Neural crest cell (in vitro differentiated cells): ENCODE results near the gene PRPS1L1. TPM values are rescaled to one million over a fixed set of nuclear protein-coding genes. Genes with fewer than 3 reads are reported as not detected.
A peak's percentile ranks its signal among the peaks of the same experiment; 100 is the strongest.

Experiments used
- DNase-seq: peaks from one replicate; pipeline ENCODE4 v3.0.0; 2021; ENCODE audit warnings: low read depth, mixed read lengths, low spot score
- H3K27ac Mint-ChIP-seq: one replicate; pipeline ENCODE4 v1.8.0; 2021; ENCODE audit warnings: mild to moderate bottlenecking, mixed read lengths; ENCODE audit not compliant: unreplicated experiment
- H3K27me3 Mint-ChIP-seq: 2 replicates; pipeline ENCODE4 v1.8.0; 2021; ENCODE audit warnings: low read depth, mild to moderate bottlenecking, mixed read lengths
- H3K36me3 Mint-ChIP-seq: 2 replicates; pipeline ENCODE4 v1.8.0; 2021; ENCODE audit warnings: low read depth, mild to moderate bottlenecking, mixed read lengths
- H3K4me1 Mint-ChIP-seq: 2 replicates; pipeline ENCODE4 v1.8.0; 2021; ENCODE audit warnings: mixed read lengths
- H3K4me3 Mint-ChIP-seq: one replicate; pipeline ENCODE4 v1.8.0; 2021; ENCODE audit warnings: mild to moderate bottlenecking, mixed read lengths
- H3K9me3 Mint-ChIP-seq: 2 replicates; pipeline ENCODE4 v1.8.0; 2021; ENCODE audit warnings: mixed read lengths
- CTCF ChIP-seq: fragments of 200-600 bp; sonication (generic); conservative IDR thresholded peaks from 2 replicates; pipeline ENCODE4 v1.5.0; 2021; ENCODE audit warnings: antibody characterized with exemption, mild to moderate bottlenecking
- total RNA-seq: library from RNA; stranded (reverse); gene quantifications from 2 replicates; pipeline ENCODE4 v1.2.1, GENCODE V29; 2021

PRPS1L1 gene
- total RNA-seq, 1 donor from 2014 or later: not detected

GRCh38 chr7:17996040-17996439 lies 31.6 kb downstream of the PRPS1L1 start:
- H3K36me3 Mint-ChIP-seq: peaks cover 3% of the 10 kb centered on the region
- TF ChIP-seq CTCF: no peak
- H3K9me3 Mint-ChIP-seq: peaks cover 3% of the 10 kb centered on the region
- no peak for DNase-seq
- no peak overlapping the region for H3K27ac Mint-ChIP-seq
- no peak overlapping the region for H3K4me3 Mint-ChIP-seq
- H3K27me3 Mint-ChIP-seq: no peaks in the 10 kb centered on the region
- peaks cover 14% of the 10 kb centered on the region for H3K4me1 Mint-ChIP-seq

- no peak for TF ChIP-seq CTCF
- Mint-ChIP-seq H3K4me3 (no peak overlapping the region), H3K36me3 (peaks cover under 1% of the 10 kb centered on the region), H3K27me3 (no peaks in the 10 kb centered on the region), H3K27ac (peak overlapping the region; percentile 88), H3K4me1 (peaks cover 14% of the 10 kb centered on the region), H3K9me3 (peaks cover under 1% of the 10 kb centered on the region)
- DNase-seq: no peak
These were observed 33.4 kb downstream of the PRPS1L1 start for GRCh38 chr7:17994079-17994850.

- no peak overlapping the region for H3K27ac Mint-ChIP-seq
- TF ChIP-seq CTCF: peak; percentile 40
- H3K4me3 Mint-ChIP-seq: no peak overlapping the region
- H3K4me1 Mint-ChIP-seq: peaks cover 14% of the 10 kb centered on the region
- no peaks in the 10 kb centered on the region for H3K9me3 Mint-ChIP-seq
- no peak for DNase-seq
- H3K27me3 Mint-ChIP-seq: no peaks in the 10 kb centered on the region
- H3K36me3 Mint-ChIP-seq: no peaks in the 10 kb centered on the region
These were observed 35.6 kb downstream of the PRPS1L1 start for GRCh38 chr7:17991866-17992648.

GRCh38 chr7:17990761-17991160 lies 36.9 kb downstream of the PRPS1L1 start:
- H3K4me1 Mint-ChIP-seq: peaks cover 14% of the 10 kb centered on the region
- no peak for TF ChIP-seq CTCF
- DNase-seq: no peak
- no peak overlapping the region for H3K27ac Mint-ChIP-seq
- H3K9me3 Mint-ChIP-seq: no peaks in the 10 kb centered on the region
- no peaks in the 10 kb centered on the region for H3K27me3 Mint-ChIP-seq
- no peaks in the 10 kb centered on the region for H3K36me3 Mint-ChIP-seq
- H3K4me3 Mint-ChIP-seq: no peak overlapping the region

- peaks cover 11% of the 10 kb centered on the region for H3K4me1 Mint-ChIP-seq
- no peak overlapping the region for H3K27ac Mint-ChIP-seq
- no peaks in the 10 kb centered on the region for H3K9me3 Mint-ChIP-seq
- DNase-seq: no peak
- no peak overlapping the region for H3K4me3 Mint-ChIP-seq
- no peak for TF ChIP-seq CTCF
- no peaks in the 10 kb centered on the region for H3K36me3 Mint-ChIP-seq
- no peaks in the 10 kb centered on the region for H3K27me3 Mint-ChIP-seq
These were observed 38.1 kb downstream of the PRPS1L1 start for GRCh38 chr7:17989546-17989945.
